ENCODE measurements around the gene ALOXE3. TPM values are rescaled to one million over a fixed set of nuclear protein-coding genes. Genes with fewer than 3 reads are reported as not detected.

ALOXE3 gene
- total RNA-seq, 1 donor from 2014 or later, result not detected

DNA sequence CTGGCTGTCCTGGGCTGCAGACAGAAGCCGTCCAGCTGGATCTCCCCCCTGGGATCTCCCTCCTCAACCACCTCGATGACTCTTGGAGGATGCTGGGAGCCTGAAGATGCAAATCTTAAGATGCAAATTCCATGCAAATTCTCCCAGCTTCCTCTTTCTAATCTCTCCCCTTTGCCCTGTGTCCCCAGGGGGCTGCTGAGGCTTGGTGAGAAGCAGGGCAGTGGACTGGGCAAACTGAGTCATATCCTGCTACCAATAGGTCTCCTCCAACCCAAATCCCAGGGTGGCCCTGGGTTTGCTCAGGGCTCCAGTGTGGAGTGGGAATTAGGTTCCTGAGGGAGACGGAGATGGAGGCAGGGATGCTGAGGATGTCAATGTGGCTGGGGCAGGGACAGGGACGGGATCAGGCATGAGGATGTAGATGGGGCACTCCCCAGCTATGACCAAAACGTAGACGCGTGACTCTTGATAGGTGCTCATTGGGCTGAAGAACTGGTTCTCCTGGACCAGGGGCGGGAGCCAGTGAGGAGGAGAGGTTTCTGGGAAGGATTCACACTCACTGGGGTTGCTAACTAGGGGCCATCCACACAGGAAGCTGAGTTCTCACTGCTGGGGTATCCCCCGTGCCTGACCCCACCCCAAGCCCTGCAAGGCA, 27.2 kb downstream of the ALOXE3 start:
- H3K27me3 ChIP-seq, result peaks cover 32% of the 10 kb centered on the region
- no peak for DNase-seq (ENCODE audit: low spot score)

DNA sequence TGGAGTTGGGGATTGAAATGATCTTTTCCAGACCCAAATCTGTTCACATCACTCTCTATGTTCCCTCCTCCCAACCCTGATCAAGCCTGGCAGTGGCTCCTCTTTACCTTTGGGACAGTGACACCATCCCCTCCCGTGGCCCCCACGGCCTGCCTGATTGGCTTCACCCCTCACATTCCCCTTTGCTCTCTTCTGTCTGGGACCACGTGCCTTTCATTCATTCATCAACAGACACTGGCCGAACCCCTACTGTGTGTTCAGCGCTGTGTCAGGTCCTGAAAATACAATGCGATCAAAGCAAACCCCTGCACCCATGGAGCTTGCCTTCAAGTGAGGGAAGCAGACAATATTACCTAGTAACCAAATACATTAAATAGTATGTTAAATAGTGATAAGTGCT, 28.6 kb downstream of the ALOXE3 start:
- Histone ChIP-seq H3K4me1 (peaks cover 8% of the 10 kb centered on the region), H3F3A (ENCODE audit: low read depth) (no peaks in the 10 kb centered on the region), H3K27me3 (peaks cover 27% of the 10 kb centered on the region), H3K79me2 (ENCODE audit: low read depth) (no peaks in the 10 kb centered on the region), H3K9me3 (ENCODE audit: low read depth) (no peaks in the 10 kb centered on the region), H3K4me2 (no peak overlapping the region), H3K4me3 (no peak overlapping the region), H3K9ac (no peak overlapping the region), H2AFZ (replicated peaks) (no peak overlapping the region), H3K36me3 (no peaks in the 10 kb centered on the region), H3K27ac (no peak overlapping the region), H4K20me1 (ENCODE audit: low read depth) (no peaks in the 10 kb centered on the region)
- DNase-seq (ENCODE audit: low spot score), result peak; percentile 53
- TF ChIP-seq, protein P1, sequence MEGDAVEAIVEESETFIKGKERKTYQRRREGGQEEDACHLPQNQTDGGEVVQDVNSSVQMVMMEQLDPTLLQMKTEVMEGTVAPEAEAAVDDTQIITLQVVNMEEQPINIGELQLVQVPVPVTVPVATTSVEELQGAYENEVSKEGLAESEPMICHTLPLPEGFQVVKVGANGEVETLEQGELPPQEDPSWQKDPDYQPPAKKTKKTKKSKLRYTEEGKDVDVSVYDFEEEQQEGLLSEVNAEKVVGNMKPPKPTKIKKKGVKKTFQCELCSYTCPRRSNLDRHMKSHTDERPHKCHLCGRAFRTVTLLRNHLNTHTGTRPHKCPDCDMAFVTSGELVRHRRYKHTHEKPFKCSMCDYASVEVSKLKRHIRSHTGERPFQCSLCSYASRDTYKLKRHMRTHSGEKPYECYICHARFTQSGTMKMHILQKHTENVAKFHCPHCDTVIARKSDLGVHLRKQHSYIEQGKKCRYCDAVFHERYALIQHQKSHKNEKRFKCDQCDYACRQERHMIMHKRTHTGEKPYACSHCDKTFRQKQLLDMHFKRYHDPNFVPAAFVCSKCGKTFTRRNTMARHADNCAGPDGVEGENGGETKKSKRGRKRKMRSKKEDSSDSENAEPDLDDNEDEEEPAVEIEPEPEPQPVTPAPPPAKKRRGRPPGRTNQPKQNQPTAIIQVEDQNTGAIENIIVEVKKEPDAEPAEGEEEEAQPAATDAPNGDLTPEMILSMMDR (IDR thresholded peaks at IDR 0.05), result no peak
- TF ChIP-seq EZH2phosphoT487 (IDR thresholded peaks at IDR 0.05) (no peak), EZH2 (IDR thresholded peaks at IDR 0.05) (no peak)
- H3K27ac Mint-ChIP-seq, result no peak overlapping the region
- H3K4me1 Mint-ChIP-seq, result peaks cover 5% of the 10 kb centered on the region
- no peaks in the 10 kb centered on the region for H3K36me3 Mint-ChIP-seq
- no peaks in the 10 kb centered on the region for H3K9me3 Mint-ChIP-seq
- H3K4me3 Mint-ChIP-seq, result no peak overlapping the region
- peaks cover 20% of the 10 kb centered on the region for H3K27me3 Mint-ChIP-seq (ENCODE audit: insufficient read depth, low read depth)

More for the DNA sequence above, 27.2 kb downstream of the ALOXE3 start:
- Histone ChIP-seq H3K79me2 (ENCODE audit: low read depth) (no peaks in the 10 kb centered on the region), H3K36me3 (no peaks in the 10 kb centered on the region), H3K4me1 (peaks cover 8% of the 10 kb centered on the region), H3K4me2 (no peak overlapping the region), H4K20me1 (ENCODE audit: low read depth) (no peaks in the 10 kb centered on the region), H3F3A (ENCODE audit: low read depth) (no peaks in the 10 kb centered on the region), H3K4me3 (no peak overlapping the region), H3K27ac (no peak overlapping the region), H3K9me3 (ENCODE audit: low read depth) (no peaks in the 10 kb centered on the region), H2AFZ (replicated peaks) (no peak overlapping the region), H3K9ac (no peak overlapping the region)
- peaks cover 5% of the 10 kb centered on the region for H3K4me1 Mint-ChIP-seq
- no peaks in the 10 kb centered on the region for H3K9me3 Mint-ChIP-seq
- no peak overlapping the region for H3K27ac Mint-ChIP-seq
- no peak overlapping the region for H3K4me3 Mint-ChIP-seq
- no peaks in the 10 kb centered on the region for H3K36me3 Mint-ChIP-seq
- peaks cover 23% of the 10 kb centered on the region for H3K27me3 Mint-ChIP-seq (ENCODE audit: insufficient read depth, low read depth)
- TF ChIP-seq EZH2phosphoT487 (IDR thresholded peaks at IDR 0.05) (no peak), EZH2 (IDR thresholded peaks at IDR 0.05) (no peak)
- TF ChIP-seq, protein P1 (IDR thresholded peaks at IDR 0.05), result no peak

DNA sequence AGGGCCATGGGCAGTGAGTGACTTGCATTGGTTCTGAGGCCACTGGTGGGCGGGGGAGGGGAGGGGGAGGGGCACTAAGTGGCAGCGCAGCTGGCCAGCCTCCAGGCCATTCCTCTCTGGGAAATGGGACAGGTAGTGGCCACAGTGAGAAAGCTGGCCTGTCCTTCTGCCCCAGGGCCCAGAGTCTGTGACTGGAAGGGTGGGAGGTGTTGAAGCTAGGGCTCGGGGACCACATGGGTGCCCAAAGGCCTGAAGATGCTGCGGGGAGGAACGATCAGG, 30.4 kb downstream of the ALOXE3 start:
- no peak for DNase-seq (ENCODE audit: low spot score)
- H2AFZ ChIP-seq (replicated peaks), result no peak overlapping the region
- no peaks in the 10 kb centered on the region for H3K9me3 ChIP-seq (ENCODE audit: low read depth)
- no peak overlapping the region for H3K27ac Mint-ChIP-seq
- H3K27ac ChIP-seq, result no peak overlapping the region
- H3K36me3 ChIP-seq, result no peaks in the 10 kb centered on the region
- peaks cover 24% of the 10 kb centered on the region for H3K27me3 ChIP-seq
- peaks cover 5% of the 10 kb centered on the region for H3K4me1 Mint-ChIP-seq
- no peak overlapping the region for H3K4me2 ChIP-seq
- no peak overlapping the region for H3K9ac ChIP-seq
- H3K79me2 ChIP-seq (ENCODE audit: low read depth), result no peaks in the 10 kb centered on the region
- no peak overlapping the region for H3K4me3 Mint-ChIP-seq
- H3K9me3 Mint-ChIP-seq, result no peaks in the 10 kb centered on the region
- H3K27me3 Mint-ChIP-seq (ENCODE audit: insufficient read depth, low read depth), result peaks cover 14% of the 10 kb centered on the region
- H4K20me1 ChIP-seq (ENCODE audit: low read depth), result no peaks in the 10 kb centered on the region
- no peaks in the 10 kb centered on the region for H3F3A ChIP-seq (ENCODE audit: low read depth)
- no peak overlapping the region for H3K4me3 ChIP-seq
- TF ChIP-seq EZH2 (IDR thresholded peaks at IDR 0.05) (no peak), EZH2phosphoT487 (IDR thresholded peaks at IDR 0.05) (no peak)
- TF ChIP-seq, protein P1 (IDR thresholded peaks at IDR 0.05), result no peak
- no peaks in the 10 kb centered on the region for H3K36me3 Mint-ChIP-seq
- peaks cover 8% of the 10 kb centered on the region for H3K4me1 ChIP-seq

Measured in neural progenitor cell (in vitro differentiated cells).